ENCODE results near the gene DEPDC5.

Gene DEPDC5

DNA sequence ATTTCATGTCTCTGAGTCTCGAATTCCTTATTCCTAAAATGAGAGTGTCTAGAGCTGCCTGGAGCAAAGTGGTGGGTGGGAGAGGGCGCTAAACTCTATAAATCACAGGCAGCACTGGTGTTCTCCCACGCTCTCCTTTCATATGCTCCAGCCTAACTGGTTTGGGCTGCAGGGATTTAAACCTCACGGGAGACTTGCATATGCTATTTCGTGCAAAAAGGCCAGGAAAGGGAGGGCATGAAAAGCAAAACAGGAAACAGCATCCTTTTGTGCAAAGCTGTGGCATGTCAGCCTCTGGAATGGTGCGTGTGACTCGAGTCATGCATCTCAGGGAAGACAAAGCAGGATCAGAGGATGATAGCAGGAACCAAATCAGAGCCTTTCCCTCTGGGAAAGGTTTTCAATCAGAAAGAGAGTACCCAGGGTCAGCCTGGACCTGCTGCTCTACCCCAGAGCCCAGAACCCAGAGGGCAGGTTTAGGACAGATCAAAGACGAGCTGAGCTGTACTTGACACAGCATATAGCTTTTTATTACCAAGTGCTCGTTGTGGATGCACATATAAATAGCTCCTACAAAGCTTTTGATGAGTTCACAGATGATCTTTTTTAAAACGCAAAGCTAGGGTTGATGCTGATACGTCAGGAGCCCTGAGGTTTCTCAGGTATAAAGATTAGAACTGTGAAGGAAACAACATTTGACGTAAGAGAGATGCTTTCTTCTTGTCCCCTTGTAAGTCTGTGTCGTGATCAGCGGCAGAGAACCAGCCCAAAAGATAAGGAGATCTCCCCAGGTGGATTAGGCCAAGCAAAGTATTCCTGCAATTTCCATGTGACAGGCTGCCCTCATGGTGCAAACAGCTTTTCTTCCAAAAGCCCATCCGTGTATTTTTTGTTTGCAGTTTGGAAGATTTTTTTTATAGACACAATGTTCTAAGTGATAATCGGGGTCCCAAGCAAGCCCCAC, 144.3 kb downstream of the DEPDC5 start:
- DNase-seq, result no peak

DNA sequence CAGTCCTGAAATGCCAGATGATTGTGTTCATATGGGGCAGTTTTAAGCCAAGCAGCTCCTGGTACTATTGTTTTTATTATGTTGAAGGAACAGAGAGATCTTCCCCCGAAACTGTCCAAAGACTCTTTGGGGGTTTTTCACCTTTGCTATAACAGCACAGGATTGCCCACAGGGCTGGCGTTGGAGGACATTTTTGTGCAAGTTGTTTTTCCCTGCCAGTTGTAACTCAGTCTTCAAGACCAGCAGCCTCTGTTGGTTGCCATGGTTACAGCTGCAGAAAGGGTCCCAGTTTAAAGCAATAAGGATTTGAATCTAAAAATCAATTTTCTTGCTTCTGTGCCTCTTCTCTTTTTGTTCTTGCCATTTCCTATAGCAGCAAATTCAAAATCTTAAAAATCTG, 145.1 kb downstream of the DEPDC5 start:
- DNase-seq, result no peak

DNA sequence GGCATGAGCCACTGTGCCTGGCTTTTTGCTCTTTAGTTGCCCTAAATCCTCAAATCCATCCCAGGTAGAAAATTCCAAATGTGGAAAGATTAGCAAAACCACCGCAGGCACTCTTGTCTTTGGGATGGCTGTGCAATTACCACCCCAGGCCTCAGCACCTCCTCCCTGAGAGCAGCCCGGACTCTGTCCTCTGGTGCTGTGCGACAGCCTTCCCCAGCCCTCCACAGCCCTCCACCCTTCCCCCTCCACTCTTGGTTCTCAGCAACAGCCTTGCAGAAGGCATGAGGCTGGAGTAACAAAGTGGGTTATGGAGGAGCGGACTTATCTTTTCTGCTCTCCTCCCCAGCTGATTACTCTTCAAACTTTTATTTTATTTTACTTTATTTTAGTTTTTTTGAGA, 145.8 kb downstream of the DEPDC5 start:
- no peak for DNase-seq

DNA sequence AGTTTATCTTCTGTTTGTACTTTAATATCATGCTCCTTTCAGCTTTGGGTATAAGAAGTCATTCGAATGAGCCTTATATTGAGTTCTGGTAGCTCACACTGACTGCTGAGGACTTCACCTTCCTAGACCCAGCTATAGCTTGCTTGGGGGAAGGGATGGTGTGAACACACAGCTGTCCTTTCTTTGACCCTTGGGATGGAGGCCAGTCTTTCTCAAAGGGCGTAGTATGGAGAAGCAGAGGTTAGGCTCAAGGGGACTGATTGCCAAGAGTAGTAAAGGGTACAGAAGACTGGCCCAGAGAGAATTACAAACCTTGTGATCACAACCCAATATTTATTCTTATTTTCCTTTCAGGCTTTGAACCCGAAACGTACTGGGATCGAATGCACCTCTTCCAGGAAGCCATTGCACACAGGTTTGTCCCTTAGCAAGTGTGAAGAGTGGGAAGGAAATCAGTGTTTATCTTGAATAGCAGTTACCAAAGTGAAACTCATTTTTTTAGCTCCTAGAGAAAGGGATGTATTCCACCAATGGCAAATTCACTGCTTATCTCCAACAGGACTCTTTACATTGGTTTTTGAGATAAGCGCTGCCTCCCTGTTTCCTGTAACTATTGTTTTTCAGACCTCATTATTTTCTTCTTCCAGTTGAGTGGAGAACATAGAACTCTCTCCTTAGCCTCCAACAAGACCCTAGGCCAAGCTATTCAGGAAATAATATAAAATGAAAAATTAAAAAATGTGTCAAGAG, 147.7 kb downstream of the DEPDC5 start:
- no peak for DNase-seq

DNA sequence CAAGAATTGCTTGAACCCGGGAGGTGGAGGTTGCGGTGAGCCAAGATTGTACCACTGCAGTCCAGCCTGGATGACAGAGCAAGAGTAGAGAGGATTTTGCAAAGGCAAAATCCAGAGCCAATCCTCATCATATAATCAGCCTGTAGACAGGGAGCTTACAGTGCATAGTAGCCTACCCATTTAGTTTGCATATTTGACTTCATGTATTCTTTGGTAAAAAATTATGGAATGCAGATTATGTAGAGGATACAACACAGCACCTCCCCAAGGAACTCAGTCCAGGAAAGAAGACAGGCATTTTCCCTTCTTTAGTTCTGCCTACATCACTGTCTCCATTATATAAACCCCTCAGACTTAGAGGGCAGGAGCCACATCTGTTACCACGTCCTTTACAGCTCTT, 150.8 kb downstream of the DEPDC5 start:
- DNase-seq, result no peak

DNA sequence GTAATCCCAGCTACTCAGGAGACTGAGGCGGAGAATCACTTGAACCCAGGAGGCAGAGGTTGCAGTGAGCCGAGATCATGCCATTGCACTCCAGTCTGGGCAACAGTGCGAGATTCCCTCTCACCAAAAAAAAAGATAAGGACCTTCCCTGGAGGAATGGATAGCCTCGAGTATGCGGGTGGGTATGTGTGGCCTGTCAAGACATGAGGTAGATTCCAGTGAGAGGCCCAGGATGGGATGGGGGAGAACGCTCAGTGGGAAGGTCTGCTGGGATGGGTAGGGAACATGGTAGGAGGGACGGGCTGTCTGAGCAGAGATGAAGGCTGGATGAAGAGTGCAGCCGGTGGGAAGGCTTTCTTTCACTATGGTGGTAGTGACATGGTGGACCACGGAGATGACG, 151.5 kb downstream of the DEPDC5 start:
- DNase-seq, result no peak

DNA sequence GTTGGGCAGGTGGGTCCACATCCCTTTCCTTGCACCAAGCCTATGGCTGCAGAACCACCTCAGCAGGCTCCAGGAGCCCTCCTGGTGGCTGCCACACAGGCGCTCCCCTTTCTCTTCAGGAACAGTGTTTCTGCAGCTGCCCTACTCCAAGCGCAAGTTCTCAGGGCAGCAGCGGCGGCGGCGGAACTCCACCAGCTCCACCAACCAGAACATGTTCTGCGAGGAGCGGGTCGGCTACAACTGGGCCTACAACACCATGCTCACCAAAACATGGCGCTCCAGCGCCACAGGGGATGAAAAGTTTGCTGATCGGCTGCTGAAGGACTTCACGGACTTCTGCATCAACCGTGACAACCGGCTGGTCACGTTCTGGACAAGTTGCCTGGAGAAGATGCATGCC, 152.3 kb downstream of the DEPDC5 start:
- DNase-seq, result no peak

DNA sequence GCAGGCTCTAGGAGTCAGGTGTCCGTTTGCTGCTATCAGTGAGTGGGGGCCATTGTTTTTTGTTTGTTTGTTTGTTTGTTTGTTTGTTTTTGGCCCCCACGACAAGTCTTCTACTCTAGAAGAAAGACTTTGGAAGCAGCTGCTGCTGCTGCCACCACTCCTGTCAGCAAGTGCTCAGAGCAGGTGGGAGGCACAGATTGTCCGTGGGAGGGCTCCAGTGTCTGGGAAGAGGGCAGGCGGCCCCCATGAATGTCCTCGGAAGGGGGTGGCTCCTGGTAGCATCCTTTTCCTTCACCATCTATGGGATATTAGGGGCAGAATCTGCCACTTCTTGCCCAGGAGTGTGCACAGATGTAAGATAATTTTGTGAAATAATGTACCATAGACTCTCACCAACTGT, 152.8 kb downstream of the DEPDC5 start:
- no peak for DNase-seq

DNA sequence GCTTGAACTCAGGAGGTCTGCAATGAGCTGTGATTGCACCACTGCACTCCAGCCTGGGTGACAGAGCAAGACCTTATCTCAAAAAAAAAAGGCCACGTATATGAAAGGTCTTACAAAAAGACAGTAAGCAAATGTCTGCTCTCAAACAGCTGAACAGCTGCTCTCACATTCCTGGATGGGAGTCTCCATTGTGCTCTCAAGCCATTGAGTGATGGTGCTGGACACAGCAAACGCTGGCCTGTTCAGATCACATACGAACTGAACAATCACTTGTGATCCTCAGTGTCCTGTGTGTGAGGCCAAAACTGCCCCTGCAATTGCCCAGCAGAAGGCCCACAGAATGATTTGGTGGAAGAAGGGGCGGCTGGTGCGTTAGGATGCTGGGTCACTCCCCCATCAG, 156.2 kb downstream of the DEPDC5 start:
- no peak for DNase-seq

DNA sequence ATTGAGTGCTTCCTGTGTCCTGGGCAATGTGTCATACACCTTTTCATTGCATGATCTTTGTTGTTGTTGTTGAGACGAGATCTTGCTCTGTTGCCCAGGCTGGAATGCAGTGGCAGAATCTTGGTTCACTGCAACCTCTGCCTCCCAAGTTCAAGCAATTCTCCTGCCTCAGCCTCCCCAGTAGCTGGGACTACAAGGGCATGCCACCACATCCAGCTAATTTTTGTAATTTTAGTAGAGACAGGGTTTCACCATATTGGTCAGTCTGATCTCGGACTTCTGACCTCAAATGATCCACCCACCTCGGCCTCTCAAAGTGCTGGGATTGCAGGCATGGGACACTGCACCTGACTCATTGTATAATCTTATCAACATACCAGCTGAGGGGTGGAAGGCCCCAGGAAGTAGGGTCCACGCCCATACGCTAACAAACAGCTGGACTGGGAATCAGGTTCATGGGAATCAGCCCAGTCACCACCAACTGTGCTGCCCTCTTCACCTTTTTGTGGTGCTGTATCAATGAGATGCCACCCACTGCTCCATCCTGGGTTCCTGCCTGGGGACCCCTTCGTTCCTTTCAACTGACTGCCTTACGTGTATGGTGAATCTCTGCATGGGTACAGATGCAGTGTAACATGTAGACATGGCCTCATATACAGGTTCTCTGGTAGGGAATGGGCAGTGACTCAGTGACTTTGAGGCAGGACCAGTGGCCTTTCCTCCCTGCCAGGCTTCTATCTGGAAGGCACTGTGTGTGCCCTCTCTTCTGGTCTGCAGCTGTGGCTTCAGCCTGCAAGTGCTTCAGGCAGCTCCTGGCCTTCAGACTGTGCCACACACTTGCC, 158.0 kb downstream of the DEPDC5 start:
- DNase-seq, result no peak

DNA sequence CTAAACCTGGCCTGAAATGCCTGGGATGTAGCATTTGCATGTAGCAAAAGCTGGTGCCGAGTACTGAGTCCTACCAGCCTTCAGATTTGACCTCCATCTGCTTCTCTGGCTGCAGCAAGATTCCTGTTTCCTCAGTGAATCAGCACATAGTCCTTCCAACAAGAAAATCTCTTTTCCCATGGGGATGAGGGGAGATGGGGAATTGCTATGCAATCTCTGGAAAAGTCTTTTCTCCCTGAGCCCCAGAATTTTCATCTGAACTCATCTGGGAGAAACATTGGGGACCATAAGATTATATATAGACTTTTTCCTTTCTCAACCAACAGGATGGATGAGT, 158.6 kb downstream of the DEPDC5 start:
- no peak for DNase-seq

DNA sequence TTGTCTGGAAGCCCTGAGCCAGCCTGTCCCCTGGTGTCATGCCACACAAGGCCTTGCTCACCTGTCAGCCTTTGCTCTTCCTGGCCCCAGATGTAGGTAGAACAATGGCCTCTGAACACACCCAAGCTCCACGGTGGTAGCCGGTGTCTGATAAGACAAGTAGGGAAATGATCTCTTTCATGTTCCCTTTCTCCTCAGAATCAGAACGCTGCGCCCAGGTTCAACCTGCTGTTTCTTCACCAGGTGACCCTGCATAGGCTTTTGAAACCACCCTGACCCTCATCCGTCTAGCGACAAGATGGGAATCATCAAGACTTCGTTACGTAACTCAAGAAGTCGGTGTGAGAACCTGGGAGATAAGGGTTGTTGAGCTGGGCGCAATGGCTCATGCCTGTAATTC, 161.8 kb downstream of the DEPDC5 start:
- DNase-seq, result no peak

DNA sequence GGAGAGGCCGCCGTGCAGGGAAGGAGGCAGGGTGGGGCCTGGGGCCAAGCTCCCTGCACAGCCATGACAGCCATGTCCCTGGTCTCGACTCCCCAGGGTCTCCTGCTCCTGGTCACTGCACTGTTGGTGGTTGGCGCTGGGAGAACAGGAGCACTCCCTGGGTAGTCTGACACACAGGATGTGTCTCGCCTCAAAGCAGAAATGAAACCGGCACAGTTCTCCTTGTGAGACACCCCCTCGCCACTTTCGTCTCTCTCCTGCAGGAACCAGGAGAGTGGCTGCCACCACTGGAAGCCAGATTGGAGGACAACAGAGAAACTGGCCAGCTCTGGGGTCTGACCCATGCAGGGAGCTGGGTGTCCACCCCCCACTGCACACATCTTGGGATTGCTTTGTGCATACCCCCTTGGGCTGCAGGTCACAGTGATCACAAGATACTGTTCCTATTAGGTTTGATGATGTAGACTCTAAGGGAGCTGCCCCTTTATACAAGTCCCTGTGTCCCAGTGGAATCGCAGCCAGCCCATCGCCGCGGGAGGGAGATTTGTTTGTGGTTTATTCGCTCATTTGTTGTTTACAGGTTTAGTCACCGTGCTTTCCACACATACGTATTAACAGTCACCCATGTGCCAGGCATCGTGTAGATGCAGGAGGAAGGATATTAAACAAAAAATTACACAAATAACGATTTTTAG, 163.6 kb downstream of the DEPDC5 start:
- DNase-seq, result peak; percentile 23

DNA sequence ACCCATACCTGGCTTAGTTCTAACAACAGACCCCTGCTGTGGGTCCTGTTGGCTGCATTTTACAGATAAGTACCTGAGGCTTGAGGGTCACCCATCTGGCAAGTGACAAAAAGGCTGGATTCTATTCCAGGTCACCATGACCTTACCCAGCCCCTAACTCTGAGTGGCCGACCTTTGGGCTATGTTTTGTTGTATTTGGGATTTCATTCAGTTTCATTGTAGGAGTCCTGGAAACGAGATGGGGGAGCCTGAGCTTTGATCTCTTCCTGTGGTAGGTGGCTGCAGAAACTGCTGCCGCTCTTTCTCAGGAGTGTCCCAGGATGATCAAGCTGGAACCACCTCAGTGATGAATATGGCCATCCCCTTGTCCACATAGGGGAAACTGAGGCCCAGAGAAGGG, 165.9 kb downstream of the DEPDC5 start:
- DNase-seq, result no peak

DNA sequence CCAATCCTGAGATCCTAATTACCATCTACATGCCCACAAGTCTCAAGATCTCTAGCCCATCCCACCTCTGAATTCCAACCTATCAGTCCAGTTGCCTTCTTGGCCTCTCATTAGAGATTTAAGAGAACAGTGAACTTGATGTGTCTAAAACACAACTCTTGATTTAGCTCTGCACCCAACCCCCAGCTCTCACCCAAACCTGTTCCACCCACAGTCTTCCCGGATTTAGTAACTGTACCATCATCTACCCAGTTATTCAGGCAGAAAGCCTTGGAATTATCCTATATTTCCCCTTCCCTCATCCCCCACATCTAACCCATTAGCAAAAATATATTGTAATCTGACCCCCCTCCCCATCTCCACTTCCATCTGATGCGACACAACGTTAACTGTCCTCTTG, 166.5 kb downstream of the DEPDC5 start:
- no peak for DNase-seq

DNA sequence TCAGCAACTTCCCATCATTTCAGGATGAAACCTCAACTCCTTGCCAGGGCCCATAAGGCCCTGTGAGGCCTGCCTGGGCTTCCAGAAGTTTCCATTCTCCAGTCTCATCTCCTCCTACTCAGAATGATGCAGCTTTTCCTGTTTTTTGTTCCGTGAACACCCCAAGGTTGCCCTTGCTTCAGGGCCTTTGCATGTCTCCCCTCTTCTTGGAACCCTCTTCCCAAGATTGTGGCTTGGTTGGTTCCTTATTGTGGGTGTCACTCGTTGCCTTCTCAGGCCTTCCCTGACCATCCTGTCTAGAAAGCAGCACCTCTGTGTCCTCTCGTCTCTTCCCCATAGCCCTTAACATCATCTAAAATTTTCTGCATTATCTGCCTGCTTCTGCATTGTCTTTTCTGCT, 167.3 kb downstream of the DEPDC5 start:
- no peak for DNase-seq

DNA sequence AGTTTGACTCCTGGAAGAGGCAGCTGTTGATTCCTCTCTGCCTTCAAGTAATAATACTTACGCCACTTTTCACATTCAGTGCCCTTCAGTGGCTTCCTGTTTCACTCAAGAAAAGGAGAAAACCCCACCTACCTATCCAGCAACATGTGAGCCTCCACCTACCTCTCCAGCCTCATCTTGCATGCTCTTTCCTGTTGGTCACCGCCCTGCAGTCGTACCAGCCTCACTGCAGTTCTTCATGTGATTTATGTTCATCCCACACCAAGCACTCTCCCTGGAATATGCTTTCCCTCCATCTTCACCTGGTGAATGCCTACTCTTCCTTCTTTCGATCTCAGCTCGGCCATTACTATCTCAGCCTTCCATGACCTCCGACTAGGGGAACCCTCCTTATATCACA, 168.7 kb downstream of the DEPDC5 start:
- DNase-seq, result no peak

DNA sequence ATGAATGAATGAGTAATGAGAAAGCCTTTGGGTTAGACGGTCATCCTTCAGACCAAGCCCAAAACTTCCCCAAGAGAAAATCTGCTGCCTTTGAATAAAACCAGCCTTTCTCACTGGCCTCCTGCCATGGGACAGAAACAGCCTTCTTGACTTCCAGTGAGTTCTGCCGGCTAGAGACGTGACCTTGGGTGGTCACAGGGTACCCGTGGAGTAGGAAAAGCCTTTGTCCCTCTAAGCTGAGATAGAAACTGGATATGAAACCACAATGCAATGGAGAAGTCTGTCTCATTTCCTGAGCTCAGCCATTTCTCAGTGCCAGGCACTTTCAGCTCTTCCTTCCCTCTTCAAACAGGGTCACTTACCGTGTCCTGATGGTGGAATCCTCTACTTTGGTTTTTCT, 169.3 kb downstream of the DEPDC5 start:
- no peak for DNase-seq

DNA sequence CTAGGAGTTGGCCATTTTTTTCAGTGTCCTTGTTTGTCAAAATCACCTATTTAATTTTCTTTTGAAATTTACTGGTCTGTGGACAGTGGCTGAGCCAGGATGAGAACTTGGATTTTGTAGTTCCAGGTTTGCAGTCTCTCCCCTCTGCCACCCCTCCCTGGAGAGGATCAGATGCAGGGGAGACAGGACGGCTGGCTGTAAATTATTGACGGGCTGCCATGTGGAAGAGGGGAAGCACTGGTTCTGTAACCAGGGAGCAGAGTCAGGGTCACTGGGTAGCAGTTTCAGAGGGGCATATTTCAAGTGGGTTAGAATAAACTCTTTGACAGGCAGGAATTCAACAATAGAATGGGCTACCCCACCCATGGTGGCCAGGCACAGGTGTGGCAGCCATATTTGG, 169.9 kb downstream of the DEPDC5 start:
- DNase-seq, result no peak

DNA sequence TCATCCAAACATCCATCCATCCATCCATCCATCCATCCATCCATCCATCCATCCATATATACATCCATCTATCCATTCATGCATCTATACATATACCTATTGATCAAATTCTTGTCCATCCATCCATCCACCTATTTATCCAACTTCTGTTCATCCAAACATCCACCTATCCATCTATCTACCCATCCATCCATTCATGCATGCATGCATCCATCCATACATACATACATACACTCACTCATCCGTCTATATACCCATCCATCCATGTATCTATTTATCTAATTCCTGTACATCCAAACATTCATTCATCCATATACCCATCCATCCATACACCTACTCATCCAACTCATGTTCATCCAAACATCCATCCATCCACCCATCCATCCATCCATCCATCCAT, 171.2 kb downstream of the DEPDC5 start:
- no peak for DNase-seq

DNA sequence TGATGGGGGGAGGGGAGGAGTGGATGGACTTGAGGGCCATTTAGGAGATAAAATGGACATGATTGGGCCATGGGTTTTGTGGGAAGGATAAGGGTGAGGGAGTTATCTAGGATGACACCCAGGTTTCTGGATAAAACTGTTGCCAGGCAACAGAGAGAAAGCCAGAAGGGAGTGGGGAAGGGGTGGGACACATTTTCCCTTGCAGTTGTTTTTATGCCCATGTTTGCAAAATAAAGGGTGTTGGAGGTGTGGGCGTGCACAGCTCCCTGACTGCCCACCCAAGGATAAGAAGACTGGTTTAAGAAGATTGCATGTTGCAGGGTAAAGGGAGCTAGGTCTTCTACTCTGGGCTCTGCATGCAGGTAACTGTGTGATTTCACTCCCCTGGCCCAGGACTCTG, 172.2 kb downstream of the DEPDC5 start:
- no peak for DNase-seq

DNA sequence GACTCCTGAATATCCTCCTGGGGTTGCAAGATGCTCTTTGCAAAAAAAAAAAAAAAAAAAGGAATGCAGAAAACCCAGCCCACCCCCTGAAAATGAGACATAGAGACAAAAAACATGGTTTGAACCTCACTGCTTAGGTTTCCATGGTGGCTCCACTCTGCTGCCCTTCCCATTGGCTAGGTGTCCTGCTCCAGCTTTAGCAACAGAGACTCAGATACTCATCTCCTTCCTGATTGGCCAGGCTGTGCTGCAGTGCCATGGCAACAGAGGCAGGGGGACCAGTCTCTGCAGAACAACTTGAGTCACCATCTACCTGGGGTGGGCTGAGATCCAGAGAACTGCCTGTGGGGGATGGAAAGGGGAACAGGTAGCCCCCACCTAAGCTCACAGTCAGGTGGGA, 173.2 kb downstream of the DEPDC5 start:
- no peak for DNase-seq

DNA sequence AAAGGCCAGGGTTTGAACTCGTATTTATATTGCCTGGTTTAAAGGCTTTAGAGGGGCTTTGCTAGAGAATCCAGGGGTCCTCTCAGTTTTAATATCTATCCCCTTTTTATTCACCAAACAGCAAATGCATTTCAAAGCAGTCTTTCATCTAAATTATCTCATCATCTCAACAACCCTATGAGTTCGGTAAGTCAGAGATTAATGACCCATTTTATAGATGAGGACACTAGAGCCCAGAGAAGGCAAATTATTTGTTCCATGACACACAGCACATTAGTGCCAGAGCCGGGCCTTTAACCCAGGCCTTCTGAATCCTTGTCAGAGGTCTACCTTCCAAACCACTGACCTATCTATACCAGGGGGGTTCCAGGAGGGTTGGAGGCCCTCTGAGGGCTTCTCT, 173.7 kb downstream of the DEPDC5 start:
- no peak for DNase-seq
